Cardiac muscle cell (in vitro differentiated cells and primary cell): ENCODE measurements around the gene CBX5. TPM values are rescaled to one million over a fixed set of nuclear protein-coding genes. Genes with fewer than 3 reads are reported as not detected.

Experiments used
- DNase-seq, 2 donors: peaks; one replicate each; pipeline versions ENCODE4 v3.0.0 to v3.0.0-alpha.2; 2010 to 2017; ENCODE audit warnings: low read depth in 1 of 2, low spot score in 1 of 2
- H3K27ac ChIP-seq: fragments of 200-600 bp; sonication (generic); 2 replicates; pipeline ENCODE4 v1.5.1; 2016
- H3K27me3 ChIP-seq: fragments of 200-600 bp; sonication (generic); 2 replicates; pipeline ENCODE4 v1.6.0; 2016; ENCODE audit warnings: control low read depth
- H3K36me3 ChIP-seq: fragments of 200-600 bp; sonication (generic); 2 replicates; pipeline ENCODE4 v1.5.1; 2016; ENCODE audit warnings: control low read depth
- H3K4me1 ChIP-seq: fragments of 200-600 bp; sonication (generic); 2 replicates; pipeline ENCODE4 v1.8.1; 2017; ENCODE audit warnings: low read depth, mild to moderate bottlenecking, mixed run types
- H3K4me3 ChIP-seq: fragments of 200-600 bp; sonication (generic); 2 replicates; pipeline ENCODE4 v1.5.1; 2016; ENCODE audit warnings: mild to moderate bottlenecking
- H3K9me3 ChIP-seq: fragments of 200-600 bp; sonication (generic); 2 replicates; pipeline ENCODE4 v1.5.1; 2017; ENCODE audit warnings: low read depth, mild to moderate bottlenecking, control low read depth
- polyA plus RNA-seq: library from polyadenylated mRNA; unstranded; fragments of >200 nt; fragmentation: Nextera tagmentation; extraction: Ambion mirVana; gene quantifications from 2 replicates; pipeline ENCODE4 v1.2.1, GENCODE V29; 2016
- total RNA-seq: library from RNA; depleted of rRNA; stranded (reverse); fragments of >200 nt; gene quantifications from 2 replicates; pipeline ENCODE4 v1.2.3, GENCODE V29; 2016
- TF ChIP-seq, protein P1 (sequence below): IDR thresholded peaks from 2 replicates; pipeline ENCODE4 v1.5.1; 2012; ENCODE audit warnings: low read depth, mild to moderate bottlenecking, low read length

CBX5 gene
- total and polyA plus RNA-seq, 2 experiments from 2014 or later: 49.5 to 98.3 TPM

DNA sequence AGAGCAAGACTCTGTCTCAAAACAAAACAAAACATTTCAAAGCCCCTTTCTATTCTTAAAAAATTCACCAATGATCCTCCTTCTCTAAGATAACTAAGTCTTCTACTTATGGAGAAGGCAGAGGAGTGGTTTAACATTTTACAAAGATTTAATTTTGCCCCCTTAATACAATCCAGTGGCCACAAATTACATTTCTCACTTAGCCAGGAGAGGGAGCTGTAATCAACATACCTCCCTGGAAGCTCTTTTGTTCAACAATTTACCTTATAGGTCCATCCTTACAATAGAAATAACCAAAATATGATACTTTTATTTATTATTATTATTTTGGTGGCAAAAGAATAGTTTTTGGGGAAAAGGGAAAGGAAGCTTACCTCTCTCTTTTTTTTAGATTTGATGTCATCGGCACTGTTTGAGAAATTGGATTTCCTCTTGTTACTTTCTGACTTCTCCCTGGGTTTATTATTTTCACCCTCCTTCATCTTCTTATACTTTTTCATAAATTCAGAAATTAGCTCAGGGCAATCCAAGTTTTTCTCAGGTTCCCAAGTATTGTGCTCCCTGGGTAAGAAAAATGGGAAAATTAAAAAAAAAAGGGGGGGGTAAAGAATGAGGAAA lies 28.1 kb downstream of the CBX5 start:
- DNase-seq: peak; percentile 55 to 72
- TF ChIP-seq, protein P1, sequence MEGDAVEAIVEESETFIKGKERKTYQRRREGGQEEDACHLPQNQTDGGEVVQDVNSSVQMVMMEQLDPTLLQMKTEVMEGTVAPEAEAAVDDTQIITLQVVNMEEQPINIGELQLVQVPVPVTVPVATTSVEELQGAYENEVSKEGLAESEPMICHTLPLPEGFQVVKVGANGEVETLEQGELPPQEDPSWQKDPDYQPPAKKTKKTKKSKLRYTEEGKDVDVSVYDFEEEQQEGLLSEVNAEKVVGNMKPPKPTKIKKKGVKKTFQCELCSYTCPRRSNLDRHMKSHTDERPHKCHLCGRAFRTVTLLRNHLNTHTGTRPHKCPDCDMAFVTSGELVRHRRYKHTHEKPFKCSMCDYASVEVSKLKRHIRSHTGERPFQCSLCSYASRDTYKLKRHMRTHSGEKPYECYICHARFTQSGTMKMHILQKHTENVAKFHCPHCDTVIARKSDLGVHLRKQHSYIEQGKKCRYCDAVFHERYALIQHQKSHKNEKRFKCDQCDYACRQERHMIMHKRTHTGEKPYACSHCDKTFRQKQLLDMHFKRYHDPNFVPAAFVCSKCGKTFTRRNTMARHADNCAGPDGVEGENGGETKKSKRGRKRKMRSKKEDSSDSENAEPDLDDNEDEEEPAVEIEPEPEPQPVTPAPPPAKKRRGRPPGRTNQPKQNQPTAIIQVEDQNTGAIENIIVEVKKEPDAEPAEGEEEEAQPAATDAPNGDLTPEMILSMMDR: peak; percentile 67
- Histone ChIP-seq H3K4me3 (no peak overlapping the region), H3K36me3 (peaks cover 40% of the 10 kb centered on the region), H3K4me1 (peaks cover 10% of the 10 kb centered on the region), H3K9me3 (no peaks in the 10 kb centered on the region), H3K27ac (no peak overlapping the region), H3K27me3 (no peaks in the 10 kb centered on the region)

DNA sequence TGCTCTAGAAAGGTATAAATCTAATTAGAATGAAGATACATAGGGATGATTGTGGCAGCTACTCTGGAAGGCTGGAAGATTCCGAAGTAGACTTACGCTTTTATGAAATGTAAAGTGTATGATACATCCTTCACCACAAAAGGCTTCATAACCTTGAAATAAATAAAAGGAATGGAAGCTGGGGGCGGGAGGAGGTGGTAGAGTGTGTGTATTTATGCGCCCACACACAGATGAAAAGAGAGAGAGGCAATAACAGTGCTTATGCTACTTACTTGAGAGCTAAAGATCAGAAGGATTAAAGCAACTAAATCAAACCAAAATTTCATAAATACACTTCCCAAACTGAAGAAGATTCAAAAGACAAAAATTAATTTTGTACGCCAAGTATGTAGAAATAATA lies 30.4 kb downstream of the CBX5 start:
- no peaks in the 10 kb centered on the region for H3K27me3 ChIP-seq
- peaks cover 34% of the 10 kb centered on the region for H3K36me3 ChIP-seq
- peaks cover 19% of the 10 kb centered on the region for H3K4me1 ChIP-seq
- no peak overlapping the region for H3K4me3 ChIP-seq
- H3K27ac ChIP-seq: peak overlapping the region; percentile 83
- TF ChIP-seq, protein P1: no peak
- no peaks in the 10 kb centered on the region for H3K9me3 ChIP-seq
- no peak for DNase-seq

DNA sequence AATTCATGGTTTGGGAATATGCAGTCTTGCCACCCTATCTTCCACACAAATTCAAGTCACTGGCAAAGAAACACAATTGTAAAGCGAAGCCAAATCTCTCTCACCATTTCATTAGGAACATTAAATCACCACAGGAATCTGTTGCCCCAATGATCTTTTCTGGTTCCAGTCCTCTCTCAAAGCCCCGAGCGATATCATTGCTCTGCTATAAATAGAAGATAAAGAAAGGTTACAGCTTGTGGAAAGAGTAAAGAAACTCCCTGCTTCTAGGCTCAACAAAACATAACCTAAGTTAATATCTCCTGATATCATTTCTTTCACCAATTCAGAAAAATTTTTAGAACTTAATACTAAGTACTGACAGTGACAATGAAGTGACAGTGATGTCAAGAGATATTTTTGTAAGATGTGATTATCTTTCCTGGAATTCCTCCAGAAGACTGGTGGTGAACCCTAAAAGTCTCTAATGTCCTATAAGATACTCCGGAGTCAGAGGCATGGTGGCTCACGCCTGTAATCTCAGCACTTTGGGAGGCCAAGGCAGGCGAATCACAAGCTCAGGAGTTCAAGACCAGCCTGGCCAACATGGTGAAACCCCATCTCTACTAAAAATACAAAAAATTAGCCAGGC lies 33.8 kb downstream of the CBX5 start:
- Histone ChIP-seq H3K27ac (peak overlapping the region; percentile 84), H3K9me3 (no peaks in the 10 kb centered on the region), H3K27me3 (no peaks in the 10 kb centered on the region), H3K36me3 (peaks cover 50% of the 10 kb centered on the region), H3K4me1 (peaks cover 19% of the 10 kb centered on the region), H3K4me3 (no peak overlapping the region)
- peak in 1 of 2 donors; percentile 23 for DNase-seq
- TF ChIP-seq, protein P1: no peak

DNA sequence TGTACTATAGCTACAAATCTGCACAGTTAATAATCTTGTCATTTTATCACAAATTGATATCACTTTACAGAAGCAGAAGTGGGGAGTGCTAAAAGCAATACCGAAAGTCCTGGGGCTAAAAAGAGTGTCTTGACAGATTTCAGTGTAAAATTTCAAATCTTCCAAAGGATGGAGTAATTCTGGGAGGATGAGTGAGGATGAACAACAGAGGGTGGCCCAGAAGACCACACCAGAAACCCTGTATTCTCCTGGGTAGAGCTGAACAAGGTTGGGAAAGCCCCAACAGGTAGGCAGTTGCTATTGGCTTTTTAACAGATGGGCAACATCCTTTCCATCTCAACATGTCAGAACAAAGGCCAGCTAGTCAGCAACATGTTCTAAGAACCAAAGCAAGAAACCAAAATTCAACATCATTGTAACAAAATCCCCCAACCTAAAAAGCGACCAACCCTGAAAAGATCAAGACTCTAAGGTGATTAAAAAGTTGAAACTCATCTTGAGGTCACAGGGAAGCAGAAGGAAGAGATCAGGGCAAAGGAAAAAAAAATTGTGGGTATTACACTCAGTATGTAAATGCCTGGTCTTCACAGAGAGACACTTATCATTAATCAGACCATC lies 38.8 kb downstream of the CBX5 start:
- Histone ChIP-seq H3K36me3 (peaks cover 36% of the 10 kb centered on the region), H3K4me3 (no peak overlapping the region), H3K27ac (peak overlapping the region; percentile 28), H3K9me3 (no peaks in the 10 kb centered on the region), H3K4me1 (peaks cover 13% of the 10 kb centered on the region), H3K27me3 (no peaks in the 10 kb centered on the region)
- TF ChIP-seq, protein P1: no peak
- DNase-seq: no peak

DNA sequence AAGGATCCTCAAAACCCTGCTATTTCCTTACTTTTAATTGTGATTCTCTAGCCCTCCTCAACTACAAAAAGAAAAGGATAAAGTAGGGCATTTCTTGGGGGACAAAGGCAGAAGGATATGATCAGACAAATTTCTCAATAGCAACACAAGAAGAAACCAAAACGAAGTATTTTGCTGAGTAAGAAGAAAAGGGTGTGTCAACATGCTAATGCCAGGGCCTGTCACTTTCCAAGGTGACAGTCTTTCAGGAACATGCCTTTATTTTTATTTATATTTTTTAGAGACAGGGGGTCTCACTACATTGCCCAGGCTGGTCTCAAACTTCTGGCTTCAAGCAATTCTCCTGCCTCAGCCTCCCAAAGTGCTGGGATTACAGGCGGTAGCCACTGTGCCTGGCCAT lies 39.8 kb downstream of the CBX5 start:
- H3K27me3 ChIP-seq: no peaks in the 10 kb centered on the region
- peaks cover 9% of the 10 kb centered on the region for H3K4me1 ChIP-seq
- H3K4me3 ChIP-seq: no peak overlapping the region
- H3K27ac ChIP-seq: peak overlapping the region; percentile 61
- TF ChIP-seq, protein P1: no peak
- DNase-seq: no peak
- H3K9me3 ChIP-seq: no peaks in the 10 kb centered on the region
- peaks cover 33% of the 10 kb centered on the region for H3K36me3 ChIP-seq
